Activated CD4-positive, alpha-beta memory T cell treated with anti-CD3 and anti-CD28 coated beads for 36 hours (primary cell): ENCODE measurements around the gene ASB6. TPM values are rescaled to one million over a fixed set of nuclear protein-coding genes. Genes with fewer than 3 reads are reported as not detected.

Source experiments
- CTCF ChIA-PET: fragments of 350-600 bp; sonication (Branson Sonifier 250); formaldehyde crosslinking; loops from one replicate; lab custom pipeline; 2021; ENCODE audit warnings: antibody characterized with exemption, inconsistent platforms; lab: Charles Lee
- POLR2A ChIA-PET: fragments of 350-600 bp; sonication (Branson Sonifier 250); formaldehyde crosslinking; loops from one replicate; lab custom pipeline; 2021; ENCODE audit warnings: antibody characterized with exemption; lab: Charles Lee
- DNase-seq: peaks from one replicate; pipeline ENCODE4 v3.0.0-alpha.2; 2020
- H3K27ac Mint-ChIP-seq: one replicate; pipeline ENCODE4 v1.8.0; 2021; ENCODE audit warnings: mixed read lengths
- H3K27me3 Mint-ChIP-seq: one replicate; pipeline ENCODE4 v1.8.0; 2021; ENCODE audit warnings: mixed read lengths
- H3K36me3 Mint-ChIP-seq: one replicate; pipeline ENCODE4 v1.8.0; 2021; ENCODE audit warnings: mixed read lengths
- H3K4me1 Mint-ChIP-seq: one replicate; pipeline ENCODE4 v1.8.0; 2021; ENCODE audit warnings: low read depth, mixed read lengths
- H3K4me3 Mint-ChIP-seq: one replicate; pipeline ENCODE4 v1.8.0; 2021; ENCODE audit warnings: mild to moderate bottlenecking, mixed read lengths
- H3K9me3 Mint-ChIP-seq: one replicate; pipeline ENCODE4 v1.8.0; 2021; ENCODE audit warnings: mixed read lengths
- intact Hi-C: fragments of 100-400 bp; cut with micrococcal nuclease; formaldehyde crosslinking; loops from one replicate; pipeline ENCODE4 v1.15.1; 2023
- total RNA-seq, 2 experiments: library from RNA; stranded (reverse); gene quantifications; one replicate each; pipeline ENCODE4 v1.2.3, GENCODE V29; 2021

Gene ASB6
- total RNA-seq, 2 experiments from 2014 or later, result 14.1 to 15.7 TPM

DNA sequence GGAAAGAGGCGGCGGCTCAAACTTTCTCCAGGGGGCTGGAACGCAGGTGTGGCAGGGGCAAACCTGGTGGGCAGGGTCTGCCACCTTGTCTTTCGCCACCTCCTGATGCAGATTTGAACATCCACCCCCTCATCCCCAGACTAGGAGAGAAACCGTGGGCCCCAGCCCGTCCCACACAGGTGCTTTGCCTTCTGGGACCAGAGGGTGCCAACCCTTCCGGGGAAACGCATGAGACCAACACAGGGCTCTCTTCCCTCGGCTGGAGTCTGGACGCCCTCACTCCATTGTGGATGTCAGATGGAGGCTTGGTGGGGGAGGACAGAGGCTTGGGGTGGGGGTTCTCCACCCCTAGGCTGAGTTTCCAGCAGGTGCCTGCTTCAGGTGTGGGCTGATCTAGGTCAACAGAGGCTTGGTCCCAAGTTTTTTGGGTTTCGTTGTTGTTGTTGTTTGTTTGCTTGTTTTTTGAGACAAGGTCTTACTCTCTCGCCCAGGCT lies 30.6 kb downstream of the ASB6 start:
- Mint-ChIP-seq H3K27ac (no peak overlapping the region), H3K27me3 (peaks cover 2% of the 10 kb centered on the region), H3K9me3 (no peaks in the 10 kb centered on the region), H3K4me3 (no peak overlapping the region), H3K4me1 (peaks cover 28% of the 10 kb centered on the region), H3K36me3 (no peaks in the 10 kb centered on the region)
- POLR2A ChIA-PET, result interaction anchor here (1.2 kb wide), 1 partner anchor 473 kb away, joined by 4 read pairs; no protein-coding TSS in a partner anchor
- intact Hi-C loops, result loop anchor here (1.0 to 5.0 kb wide), 5 partner anchors 13 to 481 kb away; no protein-coding TSS in a partner anchor
- CTCF ChIA-PET, result interaction anchor here (0.6 to 4.6 kb wide), 22 partner anchors 9 to 488 kb away, joined by 3 to 70 read pairs (median 4); partner anchors contain the start of genes C9orf50, IER5L and NTMT1
- DNase-seq, result no peak

DNA sequence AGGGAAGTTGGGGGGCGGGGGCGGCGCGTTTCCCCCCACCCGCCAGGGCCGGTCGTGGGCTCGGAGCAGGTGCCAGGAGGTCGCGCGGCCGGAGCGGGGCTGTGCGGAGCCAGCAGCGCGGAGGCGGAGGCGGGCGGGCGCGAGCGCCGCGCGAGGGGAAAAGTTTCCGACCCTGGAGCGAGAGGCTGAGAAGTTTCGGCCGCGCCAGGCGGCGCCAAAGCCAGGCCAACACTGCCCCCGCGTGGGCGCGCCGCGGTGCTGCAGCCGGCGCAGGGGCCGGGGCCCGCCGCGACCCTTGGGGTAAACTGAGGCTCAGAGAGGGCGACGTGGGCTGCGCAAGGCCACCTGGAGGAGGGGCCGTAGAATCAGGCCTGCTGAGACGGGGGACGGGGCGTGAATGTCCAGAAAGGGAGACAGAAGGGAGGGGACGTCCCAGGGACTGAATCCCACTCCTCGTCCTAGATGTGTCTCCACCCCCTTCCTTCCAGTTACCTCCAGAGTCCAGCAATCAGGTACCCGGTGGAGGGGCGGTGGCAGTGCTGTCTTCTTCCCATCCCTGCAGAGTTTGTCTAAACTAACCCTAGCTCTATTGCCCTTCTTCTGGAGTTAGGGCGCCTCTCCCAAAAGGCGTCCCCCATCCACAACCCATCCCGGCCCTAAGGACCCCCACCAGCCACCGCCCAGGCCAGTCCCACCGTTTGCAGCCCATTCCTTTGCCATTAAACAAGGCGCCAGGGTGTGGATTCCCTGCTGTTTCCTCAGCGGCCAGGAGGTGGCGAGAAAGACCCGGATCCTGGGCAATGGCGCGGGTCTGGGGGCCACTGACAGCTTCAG lies 31.3 kb downstream of the ASB6 start:
- H3K4me1 Mint-ChIP-seq, result peaks cover 31% of the 10 kb centered on the region
- CTCF ChIA-PET, result interaction anchor here (0.6 to 4.6 kb wide), 22 partner anchors 9 to 489 kb away, joined by 3 to 70 read pairs (median 4); partner anchors contain the start of genes C9orf50, IER5L and NTMT1

GRCh38 chr9:129610213-129610472 lies 31.8 kb downstream of the ASB6 start:
- Mint-ChIP-seq H3K27ac (no peak overlapping the region), H3K36me3 (no peaks in the 10 kb centered on the region), H3K4me3 (peak overlapping the region; percentile 37), H3K4me1 (peaks cover 31% of the 10 kb centered on the region), H3K27me3 (peaks cover 2% of the 10 kb centered on the region), H3K9me3 (no peaks in the 10 kb centered on the region)
- ChIA-PET POLR2A (no interaction called here), CTCF (no interaction called here)
- intact Hi-C loops, result loop anchor here (2.0 to 5.0 kb wide), 4 partner anchors 288 to 479 kb away; no protein-coding TSS in a partner anchor
- no peak for DNase-seq

More for the DNA sequence above, 31.3 kb downstream of the ASB6 start:
- peak; percentile 84 for DNase-seq
- H3K36me3 Mint-ChIP-seq, result no peaks in the 10 kb centered on the region
- H3K4me3 Mint-ChIP-seq, result peak overlapping the region; percentile 69
- POLR2A ChIA-PET, result interaction anchor here (1.2 kb wide), 1 partner anchor 472 kb away, joined by 4 read pairs; no protein-coding TSS in a partner anchor
- intact Hi-C loops, result loop anchor here (1.0 to 5.0 kb wide), 5 partner anchors 14 to 480 kb away; no protein-coding TSS in a partner anchor
- peak overlapping the region; percentile 54 for H3K27ac Mint-ChIP-seq
- no peaks in the 10 kb centered on the region for H3K9me3 Mint-ChIP-seq
- H3K27me3 Mint-ChIP-seq, result peaks cover 2% of the 10 kb centered on the region

- POLR2A ChIA-PET, result interaction anchor here (1.1 to 2.0 kb wide), 3 partner anchors 13 to 471 kb away, joined by 3 to 5 read pairs (median 3); partner anchors contain the start of gene IER5L
- Mint-ChIP-seq H3K27me3 (peaks cover 2% of the 10 kb centered on the region), H3K9me3 (no peaks in the 10 kb centered on the region), H3K36me3 (no peaks in the 10 kb centered on the region), H3K4me3 (peak overlapping the region; percentile 71), H3K4me1 (peaks cover 34% of the 10 kb centered on the region), H3K27ac (peak overlapping the region; percentile 42)
- intact Hi-C loops, result loop anchor here (2.0 to 10.0 kb wide), 6 partner anchors 112 to 479 kb away; no protein-coding TSS in a partner anchor
- peak; percentile 56 for DNase-seq
- CTCF ChIA-PET, result interaction anchor here (0.9 to 2.1 kb wide), 8 partner anchors 15 to 478 kb away, joined by 3 to 11 read pairs (median 8); partner anchors contain the start of gene IER5L
These were observed 32.3 kb downstream of the ASB6 start for GRCh38 chr9:129609486-129610212.

- POLR2A ChIA-PET, result interaction anchor here (1.0 to 2.0 kb wide), 4 partner anchors 12 to 470 kb away, joined by 3 to 5 read pairs (median 4); partner anchors contain the start of gene IER5L
- Mint-ChIP-seq H3K36me3 (no peaks in the 10 kb centered on the region), H3K27ac (peak overlapping the region; percentile 28), H3K4me3 (no peak overlapping the region), H3K4me1 (peaks cover 37% of the 10 kb centered on the region), H3K27me3 (peaks cover 2% of the 10 kb centered on the region), H3K9me3 (no peaks in the 10 kb centered on the region)
- CTCF ChIA-PET, result interaction anchor here (0.6 to 2.1 kb wide), 10 partner anchors 16 to 477 kb away, joined by 3 to 11 read pairs (median 8); partner anchors contain the start of gene IER5L
- intact Hi-C loops, result loop anchor here (5.0 to 10.0 kb wide), 2 partner anchors 112 to 224 kb away; no protein-coding TSS in a partner anchor
- no peak for DNase-seq
These were observed 33.1 kb downstream of the ASB6 start for GRCh38 chr9:129608561-129609481.

DNA sequence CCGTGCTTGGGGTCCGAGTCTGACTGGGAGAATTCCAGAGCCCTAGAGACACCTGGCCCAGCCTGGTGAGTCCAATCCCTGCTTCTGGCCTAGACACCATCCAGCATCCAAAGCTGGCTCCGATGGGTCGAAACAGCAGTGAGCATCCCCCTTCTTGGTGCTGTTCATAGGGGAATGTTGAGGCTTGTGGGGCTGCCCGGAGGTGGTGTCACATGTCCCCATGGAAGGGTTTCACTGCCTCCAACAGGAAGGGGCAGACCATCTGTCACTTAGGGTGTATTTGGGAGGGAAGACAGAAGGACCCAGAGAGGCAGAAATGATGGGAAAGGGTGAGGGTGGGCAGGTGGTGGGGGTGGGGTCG lies 34.9 kb downstream of the ASB6 start:
- Mint-ChIP-seq H3K27me3 (no peaks in the 10 kb centered on the region), H3K4me3 (no peak overlapping the region)
- intact Hi-C loops, result loop anchor here (5.0 to 10.0 kb wide), 2 partner anchors 110 to 222 kb away; no protein-coding TSS in a partner anchor

DNA sequence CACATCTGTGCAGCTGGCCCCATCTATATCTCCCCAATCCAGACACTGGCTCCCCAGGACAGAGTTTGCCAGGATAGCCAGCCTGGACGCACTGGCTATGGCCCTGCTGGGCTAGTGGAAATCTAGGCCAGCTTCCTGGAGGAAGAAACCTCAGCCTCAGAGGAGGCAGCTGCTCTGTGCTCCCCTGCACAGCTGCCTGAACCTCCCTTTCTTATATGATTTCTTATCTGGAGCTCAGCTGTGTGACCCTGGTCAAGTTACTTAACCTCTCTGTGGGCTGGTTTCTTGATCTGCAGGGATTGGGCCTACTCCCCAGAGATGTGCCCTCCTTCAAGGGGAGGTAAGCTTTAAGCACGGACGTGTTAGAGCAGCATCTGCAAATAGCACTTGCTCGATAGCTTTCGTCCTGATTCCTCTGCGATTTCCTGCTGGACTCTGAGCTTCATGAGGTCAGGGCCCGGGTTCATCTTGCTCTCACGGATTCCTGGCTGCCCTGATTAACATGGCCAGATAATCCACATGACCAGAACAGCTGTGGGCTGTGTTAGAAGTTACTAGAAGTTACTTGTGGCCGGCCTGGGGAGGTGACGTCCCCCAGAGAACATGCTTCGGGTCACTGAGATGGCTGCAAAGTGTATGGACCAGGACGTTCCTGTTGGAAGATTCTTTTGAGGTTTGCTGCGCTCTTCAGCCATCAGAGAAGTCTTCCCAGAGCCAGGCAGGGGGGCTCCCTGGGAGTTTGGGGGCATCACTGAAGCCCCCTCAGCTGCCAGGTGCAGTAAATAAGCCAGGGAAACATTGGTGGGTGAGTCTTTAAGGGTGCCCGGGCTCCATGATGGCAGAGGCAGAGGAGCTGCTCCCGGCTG lies 35.6 kb downstream of the ASB6 start:
- Mint-ChIP-seq H3K4me3 (no peak overlapping the region), H3K27me3 (no peaks in the 10 kb centered on the region), H3K9me3 (no peaks in the 10 kb centered on the region), H3K4me1 (peaks cover 40% of the 10 kb centered on the region), H3K36me3 (no peaks in the 10 kb centered on the region), H3K27ac (no peak overlapping the region)
- ChIA-PET CTCF (interaction anchor here (0.6 to 2.6 kb wide), 11 partner anchors 9 to 476 kb away, joined by 3 to 16 read pairs (median 3); no protein-coding TSS in a partner anchor), POLR2A (interaction anchor here (0.8 to 1.1 kb wide), 2 partner anchors 19 to 466 kb away, joined by 3 to 4 read pairs; no protein-coding TSS in a partner anchor)
- intact Hi-C loops, result loop anchor here (5.0 to 10.0 kb wide), 2 partner anchors 109 to 222 kb away; no protein-coding TSS in a partner anchor
- DNase-seq, result no peak

More for the DNA sequence above, 34.9 kb downstream of the ASB6 start:
- no peak overlapping the region for H3K27ac Mint-ChIP-seq
- no peak for DNase-seq
- no peaks in the 10 kb centered on the region for H3K9me3 Mint-ChIP-seq
- ChIA-PET CTCF (interaction anchor here (0.6 to 2.6 kb wide), 7 partner anchors 9 to 477 kb away, joined by 3 to 16 read pairs (median 4); no protein-coding TSS in a partner anchor), POLR2A (no interaction called here)
- no peaks in the 10 kb centered on the region for H3K36me3 Mint-ChIP-seq
- H3K4me1 Mint-ChIP-seq, result peaks cover 42% of the 10 kb centered on the region

GRCh38 chr9:129604766-129605163 lies 37.2 kb downstream of the ASB6 start:
- Mint-ChIP-seq H3K4me3 (no peak overlapping the region), H3K9me3 (no peaks in the 10 kb centered on the region), H3K4me1 (peaks cover 32% of the 10 kb centered on the region), H3K36me3 (no peaks in the 10 kb centered on the region), H3K27ac (no peak overlapping the region), H3K27me3 (no peaks in the 10 kb centered on the region)
- CTCF ChIA-PET, result interaction anchor here (1.1 to 1.7 kb wide), 2 partner anchors 462 to 473 kb away, joined by 3 to 6 read pairs; no protein-coding TSS in a partner anchor
- intact Hi-C loops, result loop anchor here (5.0 to 10.0 kb wide), 2 partner anchors 107 to 220 kb away; no protein-coding TSS in a partner anchor
- POLR2A ChIA-PET, result no interaction called here
- DNase-seq, result no peak

DNA sequence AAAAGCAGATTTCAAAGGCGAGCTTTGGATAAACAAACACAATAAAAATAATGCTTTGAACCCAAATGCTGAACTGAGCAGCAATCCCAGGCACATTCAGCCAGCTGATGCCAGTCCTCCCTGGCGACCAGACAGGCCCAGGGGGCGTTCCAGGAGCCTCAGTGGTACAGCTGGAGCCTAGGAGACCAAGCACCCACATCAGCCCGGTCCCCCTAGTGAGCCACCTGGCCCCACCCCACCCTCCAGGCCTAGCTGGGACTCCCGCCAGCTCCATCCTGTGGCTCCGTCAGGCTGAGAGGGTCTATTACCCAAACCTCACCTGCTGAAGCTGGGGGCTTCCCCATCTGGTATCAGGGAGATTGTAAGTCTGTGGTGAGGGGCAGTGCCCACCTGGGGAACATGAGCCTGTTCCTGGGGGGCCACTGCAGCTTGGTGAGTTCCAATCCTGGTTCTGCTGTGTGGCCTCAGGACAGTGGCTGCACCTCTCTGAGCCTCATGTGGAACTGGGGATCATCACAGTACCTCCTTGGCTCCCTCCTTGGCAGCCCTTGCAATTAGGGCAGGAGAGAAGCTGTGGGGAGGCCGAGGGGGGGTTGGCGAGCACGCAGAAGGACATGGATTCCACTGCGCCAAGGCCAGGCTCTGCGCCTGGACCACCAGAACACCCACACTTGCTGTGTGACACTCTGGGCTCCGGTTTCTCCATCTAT lies 37.7 kb downstream of the ASB6 start:
- ChIA-PET POLR2A (no interaction called here), CTCF (interaction anchor here (1.1 to 1.7 kb wide), 2 partner anchors 461 to 472 kb away, joined by 3 to 6 read pairs; no protein-coding TSS in a partner anchor)
- no peaks in the 10 kb centered on the region for H3K9me3 Mint-ChIP-seq
- intact Hi-C loops, result loop anchor here (10.0 kb wide), 1 partner anchor 219 kb away; no protein-coding TSS in a partner anchor
- no peak for DNase-seq
- peaks cover 29% of the 10 kb centered on the region for H3K4me1 Mint-ChIP-seq
- no peak overlapping the region for H3K4me3 Mint-ChIP-seq
- no peaks in the 10 kb centered on the region for H3K36me3 Mint-ChIP-seq
- no peaks in the 10 kb centered on the region for H3K27me3 Mint-ChIP-seq
- no peak overlapping the region for H3K27ac Mint-ChIP-seq
